H9 (cell line): ENCODE measurements around the gene C3. TPM values are rescaled to one million over a fixed set of nuclear protein-coding genes. Genes with fewer than 3 reads are reported as not detected.

Experiments used
- DNase-seq: peaks from one replicate; pipeline ENCODE4 v3.0.0-alpha.2; 2017
- H2AFZ ChIP-seq: one replicate; pipeline ENCODE4 v1.6.1; 2013; ENCODE audit warnings: mild to moderate bottlenecking, low read length, control low read depth, moderate library complexity
- H2AK5ac ChIP-seq: 2 replicates; pipeline ENCODE4 v1.6.1; 2013; ENCODE audit warnings: low read length, control low read depth, mixed read lengths; ENCODE audit not compliant: insufficient read length
- H2BK120ac ChIP-seq: one replicate; pipeline ENCODE4 v1.6.1; 2013; ENCODE audit warnings: low read depth, mild to moderate bottlenecking, low read length, control low read depth, inconsistent platforms; ENCODE audit not compliant: poor library complexity, severe bottlenecking
- H2BK12ac ChIP-seq: 2 replicates; pipeline ENCODE4 v1.6.1; 2013; ENCODE audit warnings: low read length, control low read depth, mixed read lengths, low read depth; ENCODE audit not compliant: insufficient read length
- H2BK15ac ChIP-seq: 2 replicates; pipeline ENCODE4 v1.6.1; 2013; ENCODE audit warnings: low read depth, low read length, control low read depth
- H2BK20ac ChIP-seq: one replicate; pipeline ENCODE4 v1.6.1; 2013; ENCODE audit warnings: low read depth, mild to moderate bottlenecking, low read length, control low read depth, inconsistent platforms; ENCODE audit not compliant: poor library complexity, severe bottlenecking
- H2BK5ac ChIP-seq: 2 replicates; pipeline ENCODE4 v1.6.1; 2013; ENCODE audit warnings: low read length, control low read depth, mixed read lengths; ENCODE audit not compliant: insufficient read length
- H3K14ac ChIP-seq: 2 replicates; pipeline ENCODE4 v1.6.1; 2013; ENCODE audit warnings: low read length, control low read depth; ENCODE audit not compliant: insufficient read depth
- H3K18ac ChIP-seq: 2 replicates; pipeline ENCODE4 v1.6.1; 2013; ENCODE audit warnings: low read depth, mild to moderate bottlenecking, mixed read lengths, low read length, control low read depth; ENCODE audit not compliant: insufficient read length
- H3K23ac ChIP-seq: 2 replicates; pipeline ENCODE4 v1.6.1; 2013; ENCODE audit warnings: low read length, control low read depth, mixed read lengths, low read depth; ENCODE audit not compliant: insufficient read length
- H3K23me2 ChIP-seq: 2 replicates; pipeline ENCODE4 v1.6.1; 2013; ENCODE audit warnings: low read depth, mild to moderate bottlenecking, mixed read lengths, low read length, control low read depth; ENCODE audit not compliant: insufficient read length, poor library complexity, severe bottlenecking
- H3K27ac ChIP-seq: 2 replicates; pipeline ENCODE4 v1.5.1; 2013; ENCODE audit warnings: low read length, control low read depth, mixed read lengths, low read depth; ENCODE audit not compliant: insufficient read length
- H3K27me3 ChIP-seq: 2 replicates; pipeline ENCODE4 v1.6.1; 2013; ENCODE audit warnings: low read length, control low read depth, inconsistent platforms; ENCODE audit not compliant: insufficient read depth
- H3K4ac ChIP-seq: 2 replicates; pipeline ENCODE4 v1.6.1; 2013; ENCODE audit warnings: low read depth, mild to moderate bottlenecking, control low read depth, inconsistent platforms, low read length, moderate library complexity
- H3K4me1 ChIP-seq: 2 replicates; pipeline ENCODE4 v1.6.1; 2013; ENCODE audit warnings: low read length, control low read depth, inconsistent platforms; ENCODE audit not compliant: insufficient read depth
- H3K4me2 ChIP-seq: 2 replicates; pipeline ENCODE4 v1.6.1; 2013; ENCODE audit warnings: low read length, control low read depth, mixed read lengths; ENCODE audit not compliant: insufficient read length, insufficient read depth
- H3K56ac ChIP-seq: 2 replicates; pipeline ENCODE4 v1.6.1; 2013; ENCODE audit warnings: low read depth, mild to moderate bottlenecking, mixed read lengths, low read length, control low read depth; ENCODE audit not compliant: insufficient read length
- H3K79me1 ChIP-seq: 2 replicates; pipeline ENCODE4 v1.6.1; 2013; ENCODE audit warnings: low read depth, mild to moderate bottlenecking, moderate library complexity, low read length, control low read depth, inconsistent platforms; ENCODE audit not compliant: insufficient read depth, poor library complexity, severe bottlenecking
- H3K79me2 ChIP-seq: 2 replicates; pipeline ENCODE4 v1.6.1; 2013; ENCODE audit warnings: low read length, control low read depth, inconsistent platforms; ENCODE audit not compliant: insufficient read depth
- H3K9ac ChIP-seq: 2 replicates; pipeline ENCODE4 v1.6.1; 2013; ENCODE audit warnings: low read length, control low read depth, mixed read lengths; ENCODE audit not compliant: insufficient read length; ENCODE audit errors: extremely low read depth
- H3K9me3 ChIP-seq: one replicate; pipeline ENCODE4 v1.6.1; 2013; ENCODE audit warnings: low read depth, low read length, inconsistent platforms; ENCODE audit not compliant: control insufficient read depth
- H3T11ph ChIP-seq: one replicate; pipeline ENCODE4 v1.6.1; 2013; ENCODE audit warnings: mild to moderate bottlenecking, low read length, control low read depth, inconsistent platforms
- H4K20me1 ChIP-seq: one replicate; pipeline ENCODE4 v1.6.1; 2013; ENCODE audit not compliant: control insufficient read depth, insufficient read length, insufficient read depth
- H4K5ac ChIP-seq: 2 replicates; pipeline ENCODE4 v1.6.1; 2013; ENCODE audit warnings: low read depth, mild to moderate bottlenecking, mixed read lengths, low read length, control low read depth; ENCODE audit not compliant: insufficient read length
- H4K8ac ChIP-seq: replicated peaks from 2 replicates; pipeline ENCODE4 v1.6.1; 2013; ENCODE audit warnings: low read length, control low read depth, mixed read lengths, low read depth; ENCODE audit not compliant: insufficient read length
- H4K91ac ChIP-seq: 2 replicates; pipeline ENCODE4 v1.6.1; 2013; ENCODE audit warnings: low read depth, mild to moderate bottlenecking, moderate library complexity, mixed read lengths, low read length, control low read depth; ENCODE audit not compliant: insufficient read length
- H3K27ac Mint-ChIP-seq, 3 experiments: 2 replicates in 2 of 3; 3 replicates in 1 of 3; pipeline ENCODE4 v1.8.0; 2020 to 2021; ENCODE audit warnings: mixed read lengths in 3 of 3, mild to moderate bottlenecking in 1 of 3, moderate library complexity in 1 of 3
- H3K27me3 Mint-ChIP-seq: 2 replicates; pipeline ENCODE4 v1.8.0; 2021; ENCODE audit warnings: low read depth, mild to moderate bottlenecking, moderate library complexity, mixed read lengths
- H3K36me3 Mint-ChIP-seq, 3 experiments: 2 replicates in 2 of 3; 3 replicates in 1 of 3; pipeline ENCODE4 v1.8.0; 2020 to 2021; ENCODE audit warnings: low read depth in 3 of 3, mixed read lengths in 3 of 3; ENCODE audit not compliant: insufficient read depth in 1 of 3
- H3K4me1 Mint-ChIP-seq, 2 experiments: 2 replicates each; pipeline ENCODE4 v1.8.0; 2020; ENCODE audit warnings: mixed read lengths in 2 of 2
- H3K4me3 Mint-ChIP-seq, 2 experiments: 2 replicates in 1 of 2; 3 replicates in 1 of 2; pipeline ENCODE4 v1.8.0; 2020 to 2021; ENCODE audit warnings: mild to moderate bottlenecking in 2 of 2, mixed read lengths in 2 of 2, moderate library complexity in 1 of 2
- H3K9me3 Mint-ChIP-seq, 2 experiments: 2 replicates in 1 of 2; 3 replicates in 1 of 2; pipeline ENCODE4 v1.8.0; 2020; ENCODE audit warnings: mild to moderate bottlenecking in 2 of 2, mixed read lengths in 2 of 2, moderate library complexity in 1 of 2
- CTCF ChIP-seq: fragments of 200-600 bp; sonication (generic); conservative IDR thresholded peaks from 3 replicates; pipeline ENCODE4 v1.8.0; 2021; ENCODE audit warnings: antibody characterized with exemption, mild to moderate bottlenecking
- WGBS: extraction: QIAGEN DNeasy Blood & Tissue Kit; methylation state at CpG from one replicate; pipeline ENCODE4 v1.1.7; 2013; ENCODE audit warnings: missing lambda C conversion rate, low lambda C conversion rate, mixed read lengths; ENCODE audit not compliant: insufficient read length; ENCODE audit errors: extremely low coverage; 5-methylcytosine and 5-hydroxymethylcytosine counted together
- total RNA-seq: library from RNA; stranded (reverse); gene quantifications from 2 replicates; pipeline ENCODE4 v1.2.1, GENCODE V29; 2021

The C3 gene
- total RNA-seq, 1 experiment from 2014 or later = 5.9 TPM

GRCh38 chr19:6652805-6653094, 67.7 kb downstream of the C3 start:
- H4K91ac ChIP-seq = no peak overlapping the region
- H2BK120ac ChIP-seq = no peak overlapping the region
- H4K8ac ChIP-seq = no peak overlapping the region
- H3K4me1 Mint-ChIP-seq = no peaks in the 10 kb centered on the region
- no peak overlapping the region for H2BK20ac ChIP-seq
- H2AFZ ChIP-seq = no peak overlapping the region
- no peak for DNase-seq
- no peak overlapping the region for H3K18ac ChIP-seq
- H3K27me3 ChIP-seq = no peaks in the 10 kb centered on the region
- H2AK5ac ChIP-seq = no peak overlapping the region
- H3K4ac ChIP-seq = no peak overlapping the region
- H3K36me3 Mint-ChIP-seq = 0 out of 7 replicates have a peak, but pooled peaks cover 0 to 3% (median 0%) of the 10 kb centered on the region in 3 experiments
- H3K4me3 Mint-ChIP-seq = no peak overlapping the region
- H3K9ac ChIP-seq = no peak overlapping the region
- H3K4me2 ChIP-seq = no peak overlapping the region
- no peaks in the 10 kb centered on the region; the same call in 1 of the 2 replicates for H3K4me1 ChIP-seq
- H4K20me1 ChIP-seq = no peaks in the 10 kb centered on the region
- H3K27me3 Mint-ChIP-seq = peaks cover 13% of the 10 kb centered on the region
- no peaks in the 10 kb centered on the region for H3K79me1 ChIP-seq
- H2BK5ac ChIP-seq = no peak overlapping the region
- H4K5ac ChIP-seq = no peak overlapping the region
- H3K56ac ChIP-seq = no peak overlapping the region
- H3K79me2 ChIP-seq = no peaks in the 10 kb centered on the region
- H3K14ac ChIP-seq = no peak overlapping the region
- H3T11ph ChIP-seq = no peak overlapping the region
- H2BK15ac ChIP-seq = no peak overlapping the region
- H3K27ac ChIP-seq = no peak overlapping the region
- no peak overlapping the region for H3K23ac ChIP-seq
- H2BK12ac ChIP-seq = no peak overlapping the region
- TF ChIP-seq CTCF = no peak
- no CpG with 5 or more reads among the region's 1 CpG for WGBS
- no peaks in the 10 kb centered on the region for H3K9me3 ChIP-seq
- peaks cover 14 to 71% of the 10 kb centered on the region in 2 experiments; a peak in 4 of 5 replicates for H3K9me3 Mint-ChIP-seq
- H3K23me2 ChIP-seq = no peaks in the 10 kb centered on the region
- H3K27ac Mint-ChIP-seq = no peak overlapping the region
